ENCODE results near the gene WASL. TPM values are rescaled to one million over a fixed set of nuclear protein-coding genes. Genes with fewer than 3 reads are reported as not detected.

WASL gene
- polyA plus RNA-seq, 1 donor from 2014 or later = 22.5 TPM

DNA sequence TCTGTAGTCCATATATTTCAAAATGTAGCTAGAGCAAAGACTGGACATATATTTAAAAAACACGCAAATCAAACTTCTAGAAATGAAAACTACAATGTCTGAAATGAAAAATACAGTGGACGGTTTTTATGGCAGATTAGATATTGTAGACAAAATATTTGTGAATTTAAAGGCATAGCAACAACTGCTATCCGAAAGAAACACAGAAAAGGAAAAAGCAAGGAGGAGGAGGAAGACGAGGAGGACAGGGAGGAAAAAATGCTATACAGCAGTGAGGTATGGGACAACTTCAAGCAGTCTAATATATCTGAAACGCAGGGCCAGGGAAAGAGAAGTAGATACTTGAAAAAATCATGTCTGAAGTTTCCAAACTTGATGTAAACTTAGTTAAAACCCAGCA lies 13.3 kb downstream of the WASL start:
- no peaks in the 10 kb centered on the region for H3K9me2 ChIP-seq (ENCODE audit: insufficient read depth, low read length)
- no peak overlapping the region for H3K4me2 ChIP-seq (ENCODE audit: low read length)
- no peaks in the 10 kb centered on the region for H3K27me3 ChIP-seq (ENCODE audit: insufficient read depth, low read depth, low read length)
- no peaks in the 10 kb centered on the region for H3K36me3 ChIP-seq (ENCODE audit: insufficient read depth, low read length)
- H3K4me3 ChIP-seq (ENCODE audit: low read length) = no peak overlapping the region
- no peaks in the 10 kb centered on the region for H3F3A ChIP-seq (ENCODE audit: insufficient read depth, low read length, poor library complexity, severe bottlenecking)
- no peak overlapping the region for H3K9ac ChIP-seq (ENCODE audit: low read length)
- H2AFZ ChIP-seq (ENCODE audit: low read depth, low read length) = no peak overlapping the region
- H3K9me3 ChIP-seq (ENCODE audit: low read length) = no peaks in the 10 kb centered on the region
- H3K79me2 ChIP-seq (replicated peaks; ENCODE audit: insufficient read depth, low read length) = peaks cover 97% of the 10 kb centered on the region
- TF ChIP-seq CTCF (IDR thresholded peaks at IDR 0.05; ENCODE audit: poor library complexity, severe bottlenecking) (no peak), RAD21 (conservative IDR thresholded peaks at IDR 0.05) (no peak), POLR2AphosphoS5 (IDR thresholded peaks at IDR 0.05) (no peak), SMC3 (conservative IDR thresholded peaks at IDR 0.05; ENCODE audit: poor library complexity) (no peak), MXI1 (conservative IDR thresholded peaks at IDR 0.05; ENCODE audit: poor library complexity, severe bottlenecking) (no peak), EP300 (conservative IDR thresholded peaks at IDR 0.05; ENCODE audit: poor library complexity, severe bottlenecking) (no peak), EZH2 (IDR thresholded peaks at IDR 0.05; ENCODE audit: borderline replicate concordance, insufficient read depth, low read length, poor library complexity, severe bottlenecking) (no peak), TAF1 (IDR thresholded peaks at IDR 0.05; ENCODE audit: low read depth) (no peak)
- TF ChIP-seq, protein P1, sequence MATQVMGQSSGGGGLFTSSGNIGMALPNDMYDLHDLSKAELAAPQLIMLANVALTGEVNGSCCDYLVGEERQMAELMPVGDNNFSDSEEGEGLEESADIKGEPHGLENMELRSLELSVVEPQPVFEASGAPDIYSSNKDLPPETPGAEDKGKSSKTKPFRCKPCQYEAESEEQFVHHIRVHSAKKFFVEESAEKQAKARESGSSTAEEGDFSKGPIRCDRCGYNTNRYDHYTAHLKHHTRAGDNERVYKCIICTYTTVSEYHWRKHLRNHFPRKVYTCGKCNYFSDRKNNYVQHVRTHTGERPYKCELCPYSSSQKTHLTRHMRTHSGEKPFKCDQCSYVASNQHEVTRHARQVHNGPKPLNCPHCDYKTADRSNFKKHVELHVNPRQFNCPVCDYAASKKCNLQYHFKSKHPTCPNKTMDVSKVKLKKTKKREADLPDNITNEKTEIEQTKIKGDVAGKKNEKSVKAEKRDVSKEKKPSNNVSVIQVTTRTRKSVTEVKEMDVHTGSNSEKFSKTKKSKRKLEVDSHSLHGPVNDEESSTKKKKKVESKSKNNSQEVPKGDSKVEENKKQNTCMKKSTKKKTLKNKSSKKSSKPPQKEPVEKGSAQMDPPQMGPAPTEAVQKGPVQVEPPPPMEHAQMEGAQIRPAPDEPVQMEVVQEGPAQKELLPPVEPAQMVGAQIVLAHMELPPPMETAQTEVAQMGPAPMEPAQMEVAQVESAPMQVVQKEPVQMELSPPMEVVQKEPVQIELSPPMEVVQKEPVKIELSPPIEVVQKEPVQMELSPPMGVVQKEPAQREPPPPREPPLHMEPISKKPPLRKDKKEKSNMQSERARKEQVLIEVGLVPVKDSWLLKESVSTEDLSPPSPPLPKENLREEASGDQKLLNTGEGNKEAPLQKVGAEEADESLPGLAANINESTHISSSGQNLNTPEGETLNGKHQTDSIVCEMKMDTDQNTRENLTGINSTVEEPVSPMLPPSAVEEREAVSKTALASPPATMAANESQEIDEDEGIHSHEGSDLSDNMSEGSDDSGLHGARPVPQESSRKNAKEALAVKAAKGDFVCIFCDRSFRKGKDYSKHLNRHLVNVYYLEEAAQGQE (IDR thresholded peaks at IDR 0.05; ENCODE audit: borderline replicate concordance) = no peak
- no peak overlapping the region for H3K27ac ChIP-seq (ENCODE audit: low read length)
- no peaks in the 10 kb centered on the region for H4K20me1 ChIP-seq (ENCODE audit: insufficient read depth)

DNA sequence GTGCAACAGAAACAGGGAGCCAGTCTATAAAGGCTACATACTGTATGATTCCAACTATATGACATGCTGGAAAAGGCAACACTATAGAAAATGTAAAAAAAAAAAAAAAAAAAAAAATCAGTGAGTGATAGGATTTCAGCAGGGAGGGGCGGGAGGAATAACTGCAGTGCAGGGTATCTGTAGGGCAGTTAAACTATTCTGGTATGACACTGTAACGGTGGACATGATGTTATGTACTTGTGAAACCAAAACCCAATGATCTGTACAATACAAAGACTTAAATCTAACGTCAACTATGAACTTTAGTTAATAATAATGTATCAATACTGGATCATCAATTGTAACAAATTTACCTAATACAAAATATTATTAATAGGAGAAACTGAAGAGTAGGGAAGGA lies 14.3 kb downstream of the WASL start:
- no peak overlapping the region for H3K4me3 ChIP-seq (ENCODE audit: low read length)
- no peak overlapping the region for H3K9ac ChIP-seq (ENCODE audit: low read length)
- no peak overlapping the region for H3K27ac ChIP-seq (ENCODE audit: low read length)
- H3K4me2 ChIP-seq (ENCODE audit: low read length) = no peak overlapping the region
- TF ChIP-seq EP300 (conservative IDR thresholded peaks at IDR 0.05; ENCODE audit: poor library complexity, severe bottlenecking) = no peak
- TF ChIP-seq CTCF (IDR thresholded peaks at IDR 0.05; ENCODE audit: poor library complexity, severe bottlenecking) = no peak
- TF ChIP-seq, protein P1 (IDR thresholded peaks at IDR 0.05; ENCODE audit: borderline replicate concordance) = no peak
- TF ChIP-seq RAD21 (conservative IDR thresholded peaks at IDR 0.05) = no peak
- no peak for TF ChIP-seq MXI1 (conservative IDR thresholded peaks at IDR 0.05; ENCODE audit: poor library complexity, severe bottlenecking)
- no peak for TF ChIP-seq TAF1 (IDR thresholded peaks at IDR 0.05; ENCODE audit: low read depth)
- TF ChIP-seq EZH2 (IDR thresholded peaks at IDR 0.05; ENCODE audit: borderline replicate concordance, insufficient read depth, low read length, poor library complexity, severe bottlenecking) = no peak
- TF ChIP-seq SMC3 (conservative IDR thresholded peaks at IDR 0.05; ENCODE audit: poor library complexity) = no peak
- no peak for TF ChIP-seq POLR2AphosphoS5 (IDR thresholded peaks at IDR 0.05)
- no peaks in the 10 kb centered on the region for H3K9me2 ChIP-seq (ENCODE audit: insufficient read depth, low read length)
- peaks cover 97% of the 10 kb centered on the region for H3K79me2 ChIP-seq (replicated peaks; ENCODE audit: insufficient read depth, low read length)
- no peaks in the 10 kb centered on the region for H3K27me3 ChIP-seq (ENCODE audit: insufficient read depth, low read depth, low read length)
- H4K20me1 ChIP-seq (ENCODE audit: insufficient read depth) = no peaks in the 10 kb centered on the region
- H3K9me3 ChIP-seq (ENCODE audit: low read length) = no peaks in the 10 kb centered on the region
- H3F3A ChIP-seq (ENCODE audit: insufficient read depth, low read length, poor library complexity, severe bottlenecking) = no peaks in the 10 kb centered on the region
- H3K36me3 ChIP-seq (ENCODE audit: insufficient read depth, low read length) = no peaks in the 10 kb centered on the region
- H2AFZ ChIP-seq (ENCODE audit: low read depth, low read length) = no peak overlapping the region

Measured in neural cell (in vitro differentiated cells).